ENCODE data around the gene GALM. TPM values are rescaled to one million over a fixed set of nuclear protein-coding genes. Genes with fewer than 3 reads are reported as not detected.
A peak's percentile ranks its signal among the peaks of the same experiment; 100 is the strongest.
"Not testable (repeated sequence)": the region's sequence is repeated elsewhere in the genome, so short reads cannot be mapped to it uniquely, and the experiment has no call there.

Gene GALM
- total and polyA plus RNA-seq, 4 donors = 6.7 to 17.4 (median 7.9) TPM

- no peaks in the 10 kb centered on the region for H3K4me1 ChIP-seq (ENCODE audit: control insufficient read depth, insufficient read depth, low read length)
- H3K9me3 ChIP-seq (ENCODE audit: control insufficient read depth, insufficient read depth, low read length) = no peaks in the 10 kb centered on the region
- DNase-seq (ENCODE audit: low read depth in 4 of 6, low spot score in 6 of 6) = no peak
- H3K36me3 ChIP-seq (ENCODE audit: control insufficient read depth, insufficient read depth, low read length) = peaks cover 38% of the 10 kb centered on the region
- H3K27ac ChIP-seq (ENCODE audit: low read depth, low read length) = no peak overlapping the region
- H3K4me3 ChIP-seq (ENCODE audit: low read depth, low read length) = no peak overlapping the region
- WGBS (ENCODE audit: insufficient coverage) = 94% methylated on average over 4 of the region's 6 CpGs
- H3K27me3 ChIP-seq (ENCODE audit: control insufficient read depth, insufficient read depth, low read length) = no peaks in the 10 kb centered on the region
These were observed 67.5 kb downstream of the GALM start for GRCh38 chr2:38733300-38733971.

- Histone ChIP-seq H3K27ac (ENCODE audit: low read depth, low read length) (no peak overlapping the region), H3K9me3 (ENCODE audit: control insufficient read depth, insufficient read depth, low read length) (peaks cover 2% of the 10 kb centered on the region), H3K4me1 (ENCODE audit: control insufficient read depth, insufficient read depth, low read length) (no peaks in the 10 kb centered on the region), H3K4me3 (ENCODE audit: low read depth, low read length) (no peak overlapping the region), H3K36me3 (ENCODE audit: control insufficient read depth, insufficient read depth, low read length) (peaks cover 41% of the 10 kb centered on the region), H3K27me3 (ENCODE audit: control insufficient read depth, insufficient read depth, low read length) (no peaks in the 10 kb centered on the region)
- WGBS (ENCODE audit: insufficient coverage) = 50% methylated on average over 4 of the region's 9 CpGs
- no peak for DNase-seq (ENCODE audit: low read depth in 4 of 6, low spot score in 6 of 6)
These were observed 68.6 kb downstream of the GALM start for GRCh38 chr2:38734299-38735058.

GRCh38 chr2:38735999-38736320 lies 70.0 kb downstream of the GALM start:
- Histone ChIP-seq H3K9me3 (ENCODE audit: control insufficient read depth, insufficient read depth, low read length) (peaks cover 2% of the 10 kb centered on the region), H3K27me3 (ENCODE audit: control insufficient read depth, insufficient read depth, low read length) (no peaks in the 10 kb centered on the region), H3K27ac (ENCODE audit: low read depth, low read length) (no peak overlapping the region), H3K36me3 (ENCODE audit: control insufficient read depth, insufficient read depth, low read length) (peaks cover 37% of the 10 kb centered on the region), H3K4me3 (ENCODE audit: low read depth, low read length) (no peak overlapping the region), H3K4me1 (ENCODE audit: control insufficient read depth, insufficient read depth, low read length) (no peaks in the 10 kb centered on the region)
- DNase-seq (ENCODE audit: low read depth in 4 of 6, low spot score in 6 of 6) = no peak
- WGBS (ENCODE audit: insufficient coverage) = 34% methylated on average over 3 of the region's 4 CpGs

- Histone ChIP-seq H3K27ac (ENCODE audit: low read depth, low read length) (peak overlapping the region; percentile 50), H3K36me3 (ENCODE audit: control insufficient read depth, insufficient read depth, low read length) (peaks cover 29% of the 10 kb centered on the region)
- not testable (repeated sequence) for H3K4me1 ChIP-seq (ENCODE audit: control insufficient read depth, insufficient read depth, low read length); H3K4me3 ChIP-seq (ENCODE audit: low read depth, low read length); H3K27me3 ChIP-seq (ENCODE audit: control insufficient read depth, insufficient read depth, low read length); H3K9me3 ChIP-seq (ENCODE audit: control insufficient read depth, insufficient read depth, low read length)
- DNase-seq (ENCODE audit: low read depth in 4 of 6, low spot score in 6 of 6) = peak in 1 of 6 donors; percentile 64
- WGBS (ENCODE audit: insufficient coverage) = 83% methylated on average over 4 of the region's 11 CpGs
These were observed 71.2 kb downstream of the GALM start for GRCh38 chr2:38737000-38737698.

- DNase-seq (ENCODE audit: low read depth in 4 of 6, low spot score in 6 of 6) = no peak
- Histone ChIP-seq H3K27ac (ENCODE audit: low read depth, low read length) (peak overlapping the region; percentile 50), H3K9me3 (ENCODE audit: control insufficient read depth, insufficient read depth, low read length) (peaks cover 2% of the 10 kb centered on the region), H3K4me1 (ENCODE audit: control insufficient read depth, insufficient read depth, low read length) (peaks cover 3% of the 10 kb centered on the region), H3K4me3 (ENCODE audit: low read depth, low read length) (no peak overlapping the region), H3K36me3 (ENCODE audit: control insufficient read depth, insufficient read depth, low read length) (peaks cover 36% of the 10 kb centered on the region), H3K27me3 (ENCODE audit: control insufficient read depth, insufficient read depth, low read length) (no peaks in the 10 kb centered on the region)
- no CpG with 5 or more reads among the region's 3 CpGs for WGBS (ENCODE audit: insufficient coverage)
These were observed 72.0 kb downstream of the GALM start for GRCh38 chr2:38737925-38738324.

- Histone ChIP-seq H3K27me3 (ENCODE audit: control insufficient read depth, insufficient read depth, low read length) (no peaks in the 10 kb centered on the region), H3K36me3 (ENCODE audit: control insufficient read depth, insufficient read depth, low read length) (peaks cover 28% of the 10 kb centered on the region), H3K4me1 (ENCODE audit: control insufficient read depth, insufficient read depth, low read length) (peaks cover 3% of the 10 kb centered on the region), H3K27ac (ENCODE audit: low read depth, low read length) (no peak overlapping the region), H3K4me3 (ENCODE audit: low read depth, low read length) (no peak overlapping the region), H3K9me3 (ENCODE audit: control insufficient read depth, insufficient read depth, low read length) (peaks cover 2% of the 10 kb centered on the region)
- DNase-seq (ENCODE audit: low read depth in 4 of 6, low spot score in 6 of 6) = no peak
- no CpG with 5 or more reads among the region's 2 CpGs for WGBS (ENCODE audit: insufficient coverage)
These were observed 73.6 kb downstream of the GALM start for GRCh38 chr2:38739524-38739923.

- Histone ChIP-seq H3K27me3 (ENCODE audit: control insufficient read depth, insufficient read depth, low read length) (no peaks in the 10 kb centered on the region), H3K27ac (ENCODE audit: low read depth, low read length) (no peak overlapping the region), H3K36me3 (ENCODE audit: control insufficient read depth, insufficient read depth, low read length) (peaks cover 36% of the 10 kb centered on the region), H3K4me3 (ENCODE audit: low read depth, low read length) (no peak overlapping the region), H3K4me1 (ENCODE audit: control insufficient read depth, insufficient read depth, low read length) (peaks cover 3% of the 10 kb centered on the region), H3K9me3 (ENCODE audit: control insufficient read depth, insufficient read depth, low read length) (peaks cover 2% of the 10 kb centered on the region)
- 92% methylated on average over 2 of the region's 11 CpGs for WGBS (ENCODE audit: insufficient coverage)
- peak in 2 of 6 donors; percentile 72 to 82 for DNase-seq (ENCODE audit: low read depth in 4 of 6, low spot score in 6 of 6)
These were observed 75.2 kb downstream of the GALM start for GRCh38 chr2:38740851-38741731.

- H3K27ac ChIP-seq (ENCODE audit: low read depth, low read length) = no peak overlapping the region
- 88% methylated on average over 5 of the region's 10 CpGs for WGBS (ENCODE audit: insufficient coverage)
- peaks cover 3% of the 10 kb centered on the region for H3K4me1 ChIP-seq (ENCODE audit: control insufficient read depth, insufficient read depth, low read length)
- DNase-seq (ENCODE audit: low read depth in 4 of 6, low spot score in 6 of 6) = no peak
- H3K9me3 ChIP-seq (ENCODE audit: control insufficient read depth, insufficient read depth, low read length) = peaks cover 2% of the 10 kb centered on the region
- no peaks in the 10 kb centered on the region for H3K27me3 ChIP-seq (ENCODE audit: control insufficient read depth, insufficient read depth, low read length)
- no peak overlapping the region for H3K4me3 ChIP-seq (ENCODE audit: low read depth, low read length)
- peaks cover 36% of the 10 kb centered on the region for H3K36me3 ChIP-seq (ENCODE audit: control insufficient read depth, insufficient read depth, low read length)
These were observed 77.1 kb downstream of the GALM start for GRCh38 chr2:38742797-38743559.

Data from spinal cord (tissue), 10 donors.